ENCODE measurements around the gene ZC3H6.
"Not testable (repeated sequence)": the region's sequence is repeated elsewhere in the genome, so short reads cannot be mapped to it uniquely, and the experiment has no call there.

- TF ChIP-seq, protein P1, sequence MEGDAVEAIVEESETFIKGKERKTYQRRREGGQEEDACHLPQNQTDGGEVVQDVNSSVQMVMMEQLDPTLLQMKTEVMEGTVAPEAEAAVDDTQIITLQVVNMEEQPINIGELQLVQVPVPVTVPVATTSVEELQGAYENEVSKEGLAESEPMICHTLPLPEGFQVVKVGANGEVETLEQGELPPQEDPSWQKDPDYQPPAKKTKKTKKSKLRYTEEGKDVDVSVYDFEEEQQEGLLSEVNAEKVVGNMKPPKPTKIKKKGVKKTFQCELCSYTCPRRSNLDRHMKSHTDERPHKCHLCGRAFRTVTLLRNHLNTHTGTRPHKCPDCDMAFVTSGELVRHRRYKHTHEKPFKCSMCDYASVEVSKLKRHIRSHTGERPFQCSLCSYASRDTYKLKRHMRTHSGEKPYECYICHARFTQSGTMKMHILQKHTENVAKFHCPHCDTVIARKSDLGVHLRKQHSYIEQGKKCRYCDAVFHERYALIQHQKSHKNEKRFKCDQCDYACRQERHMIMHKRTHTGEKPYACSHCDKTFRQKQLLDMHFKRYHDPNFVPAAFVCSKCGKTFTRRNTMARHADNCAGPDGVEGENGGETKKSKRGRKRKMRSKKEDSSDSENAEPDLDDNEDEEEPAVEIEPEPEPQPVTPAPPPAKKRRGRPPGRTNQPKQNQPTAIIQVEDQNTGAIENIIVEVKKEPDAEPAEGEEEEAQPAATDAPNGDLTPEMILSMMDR (IDR thresholded peaks at IDR 0.05) = not testable (repeated sequence)
- TF ChIP-seq POLR2AphosphoS5, POLR2A, EP300 (IDR thresholded peaks at IDR 0.05): not testable (repeated sequence)
These were observed 8.1 kb downstream of the ZC3H6 start for GRCh38 chr2:112283535-112283934.
